GM12878 (cell line): ENCODE measurements around the gene ATG12.

Experiments used
- HDAC6 ChIP-seq: fragments of 200-600 bp; sonication (generic); IDR thresholded peaks from one replicate; pipeline ENCODE4 v1.8.0; 2017; ENCODE audit warnings: antibody characterized with exemption; ENCODE audit not compliant: unreplicated experiment
- PRDM15 ChIP-seq: fragments of 450-650 bp; formaldehyde crosslinking; IDR thresholded peaks from 2 replicates; pipeline ENCODE4 v1.4.0; 2020; ENCODE audit warnings: mild to moderate bottlenecking, moderate library complexity
- RFX5 ChIP-seq: IDR thresholded peaks from 2 replicates; pipeline ENCODE4 v1.6.1; 2011; ENCODE audit warnings: low read depth, low read length, improper control_type of control experiment
- SRF ChIP-seq, 2 experiments: IDR thresholded peaks; 2 replicates each; pipeline ENCODE4 v1.6.1; 2011; ENCODE audit warnings: low read depth in 2 of 2, low read length in 2 of 2, mild to moderate bottlenecking in 1 of 2, moderate library complexity in 1 of 2
- ZNF207 ChIP-seq: fragments of 450-650 bp; IDR thresholded peaks from 2 replicates; pipeline ENCODE4 v1.6.1; 2014; ENCODE audit warnings: antibody characterized with exemption, mild to moderate bottlenecking, borderline replicate concordance
- TF ChIP-seq, protein P1 (sequence below): fragments of 450-650 bp; formaldehyde crosslinking; IDR thresholded peaks from 2 replicates; pipeline ENCODE4 v1.4.0; 2022; ENCODE audit warnings: mild to moderate bottlenecking, moderate library complexity

- TF ChIP-seq SRF (IDR thresholded peaks at IDR 0.05; ENCODE audit: low read depth in 2 of 2, low read length in 2 of 2) = no peak
- TF ChIP-seq PRDM15 (CRISPR knock-in tag) = no peak
- TF ChIP-seq RFX5 = no peak
- no peak for TF ChIP-seq HDAC6
- TF ChIP-seq, protein P1, sequence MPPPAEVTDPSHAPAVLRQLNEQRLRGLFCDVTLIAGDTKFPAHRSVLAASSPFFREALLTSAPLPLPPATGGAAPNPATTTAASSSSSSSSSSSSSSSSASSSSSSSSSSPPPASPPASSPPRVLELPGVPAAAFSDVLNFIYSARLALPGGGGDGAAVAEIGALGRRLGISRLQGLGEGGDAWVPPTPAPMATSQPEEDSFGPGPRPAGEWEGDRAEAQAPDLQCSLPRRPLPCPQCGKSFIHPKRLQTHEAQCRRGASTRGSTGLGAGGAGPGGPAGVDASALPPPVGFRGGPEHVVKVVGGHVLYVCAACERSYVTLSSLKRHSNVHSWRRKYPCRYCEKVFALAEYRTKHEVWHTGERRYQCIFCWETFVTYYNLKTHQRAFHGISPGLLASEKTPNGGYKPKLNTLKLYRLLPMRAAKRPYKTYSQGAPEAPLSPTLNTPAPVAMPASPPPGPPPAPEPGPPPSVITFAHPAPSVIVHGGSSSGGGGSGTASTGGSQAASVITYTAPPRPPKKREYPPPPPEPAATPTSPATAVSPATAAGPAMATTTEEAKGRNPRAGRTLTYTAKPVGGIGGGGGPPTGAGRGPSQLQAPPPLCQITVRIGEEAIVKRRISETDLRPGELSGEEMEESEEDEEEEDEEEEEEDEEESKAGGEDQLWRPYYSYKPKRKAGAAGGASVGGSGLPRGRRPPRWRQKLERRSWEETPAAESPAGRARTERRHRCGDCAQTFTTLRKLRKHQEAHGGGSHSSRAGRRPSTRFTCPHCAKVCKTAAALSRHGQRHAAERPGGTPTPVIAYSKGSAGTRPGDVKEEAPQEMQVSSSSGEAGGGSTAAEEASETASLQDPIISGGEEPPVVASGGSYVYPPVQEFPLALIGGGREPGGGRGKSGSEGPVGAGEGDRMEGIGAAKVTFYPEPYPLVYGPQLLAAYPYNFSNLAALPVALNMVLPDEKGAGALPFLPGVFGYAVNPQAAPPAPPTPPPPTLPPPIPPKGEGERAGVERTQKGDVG (CRISPR knock-in tag) = no peak
- no peak for TF ChIP-seq ZNF207
Measured at GRCh38 chr5:115847290-115847689, 5.9 kb upstream of the ATG12 start.
